K562 (cell line): ENCODE measurements around the gene NEDD8. TPM values are rescaled to one million over a fixed set of nuclear protein-coding genes. Genes with fewer than 3 reads are reported as not detected.

Experiments
- ATAC-seq: fragments of 200-7000 bp; cut with Tn5 transposase; 3 replicates; pipeline ENCODE4 v1.9.1; 2020; ENCODE audit warnings: moderate library complexity
- BruUV-seq: library from RNA; stranded (reverse); fragments of 400-500 nt; replicated peaks from 2 replicates; lab custom pipeline; 2021; lab: Mats Ljungman, UMichigan
- CTCF ChIA-PET: fragments of 300-600 bp; formaldehyde crosslinking; extraction: SDS; loops from one replicate; lab custom pipeline; 2021; ENCODE audit warnings: low intra/inter-chr PET ratio; lab: Yijun Ruan, JAX
- POLR2A ChIA-PET: fragments of 300-600, 350-650 bp; sonication (Branson Sonifier 250); formaldehyde crosslinking; extraction: SDS; loops from one replicate; lab custom pipeline; 2021; ENCODE audit warnings: antibody characterized with exemption, inconsistent platforms; lab: Yijun Ruan, JAX
- DNase-seq, 4 experiments: peaks; one replicate each; pipeline versions ENCODE4 v3.0.0 to v3.0.0-alpha.2; 2011 to 2018; ENCODE audit warnings: low spot score in 3 of 4, mixed read lengths in 3 of 4; ENCODE audit errors: extremely low read depth in 1 of 4
- FAIRE-seq: peaks from 2 replicates; lab custom pipeline; 2011; peaks lifted over from hg19 to GRCh38; lab: Jason Lieb, UNC
- H2AFZ ChIP-seq: 2 replicates; pipeline ENCODE4 v1.6.0; 2011; ENCODE audit warnings: low read depth, low read length, control low read depth, inconsistent platforms
- H3K27ac ChIP-seq: fragments of 200-600 bp; 3 replicates; pipeline ENCODE4 v1.8.0; 2011; ENCODE audit warnings: low read depth, mild to moderate bottlenecking, control low read depth, inconsistent platforms, low read length, moderate library complexity, mixed read lengths; ENCODE audit errors: extremely low read depth
- H3K27me3 ChIP-seq, 2 experiments: fragments of 300-600 bp in 1 of 2; 2 replicates in 1 of 2; 3 replicates in 1 of 2; pipeline versions ENCODE4 v1.6.0 to v1.8.0; 2011; ENCODE audit warnings: inconsistent platforms in 2 of 2, low read length in 2 of 2, mild to moderate bottlenecking in 1 of 2, mixed read lengths in 1 of 2, moderate library complexity in 1 of 2; ENCODE audit not compliant: control insufficient read depth in 2 of 2, insufficient read depth in 2 of 2
- H3K36me3 ChIP-seq: fragments of 300-600 bp; 3 replicates; pipeline ENCODE4 v1.8.0; 2011; ENCODE audit warnings: mild to moderate bottlenecking, low read length, inconsistent platforms; ENCODE audit not compliant: control insufficient read depth, insufficient read depth
- H3K4me1 ChIP-seq, 2 experiments: fragments of 200-600 bp in 1 of 2; replicated peaks in 1 of 2; 2 replicates in 1 of 2; 3 replicates in 1 of 2; pipeline versions ENCODE4 v1.5.1 to v1.8.0; 2011; ENCODE audit warnings: inconsistent platforms in 2 of 2, low read length in 2 of 2, mild to moderate bottlenecking in 1 of 2, mixed read lengths in 1 of 2, moderate library complexity in 1 of 2; ENCODE audit not compliant: control insufficient read depth in 2 of 2, insufficient read depth in 2 of 2
- H3K4me2 ChIP-seq: 2 replicates; pipeline ENCODE4 v1.6.1; 2011; ENCODE audit warnings: low read length, control low read depth, inconsistent platforms, mixed read lengths; ENCODE audit not compliant: insufficient read depth
- H3K4me3 ChIP-seq: fragments of 200-600 bp; sonication (generic), shearing (Covaris generic); 2 replicates; pipeline ENCODE4 v1.5.1; 2016; ENCODE audit warnings: control low read depth, inconsistent platforms
- H3K79me2 ChIP-seq: fragments of 200-600 bp; 3 replicates; pipeline ENCODE4 v1.8.0; 2011; ENCODE audit warnings: low read length, inconsistent platforms; ENCODE audit not compliant: control insufficient read depth, insufficient read depth
- H3K9ac ChIP-seq, 2 experiments: 2 replicates each; pipeline versions ENCODE4 v1.6.0 to v1.6.1; 2011; ENCODE audit warnings: low read depth in 2 of 2, low read length in 2 of 2, control low read depth in 1 of 2, inconsistent platforms in 1 of 2, mild to moderate bottlenecking in 1 of 2, mixed read lengths in 1 of 2; ENCODE audit not compliant: insufficient read depth in 1 of 2
- H3K9me1 ChIP-seq: one replicate; pipeline ENCODE4 v1.6.0; 2011; ENCODE audit warnings: inconsistent platforms, mild to moderate bottlenecking, low read length, moderate library complexity; ENCODE audit not compliant: control insufficient read depth, insufficient read depth
- H3K9me3 ChIP-seq: replicated peaks from 2 replicates; pipeline ENCODE4 v1.5.1; 2011; ENCODE audit warnings: low read depth, low read length, inconsistent platforms; ENCODE audit not compliant: control insufficient read depth, insufficient read depth
- H4K20me1 ChIP-seq: replicated peaks from 2 replicates; pipeline ENCODE4 v1.6.1; 2011; ENCODE audit warnings: low read length, inconsistent platforms, mixed read lengths; ENCODE audit not compliant: control insufficient read depth, insufficient read depth
- CSDE1 ChIP-seq, 2 experiments: fragments of 450-650 bp; IDR thresholded peaks; 2 replicates each; pipeline ENCODE4 v1.6.1; 2016; ENCODE audit warnings: mild to moderate bottlenecking in 1 of 2
- FUS ChIP-seq: fragments of 200-400 bp; formaldehyde crosslinking; optimal IDR thresholded peaks from 2 replicates; pipeline ENCODE3; 2017; ENCODE audit warnings: low read depth, low read length
- POLR3A ChIP-seq: IDR thresholded peaks from 2 replicates; pipeline ENCODE4 v1.6.1; 2011; ENCODE audit warnings: borderline replicate concordance, mild to moderate bottlenecking, moderate library complexity; ENCODE audit not compliant: insufficient read length, insufficient read depth; ENCODE audit errors: extremely low read depth
- POU5F1 ChIP-seq: fragments of 150-350 bp; IDR thresholded peaks from 2 replicates; pipeline ENCODE4 v1.6.1; 2014; ENCODE audit warnings: borderline replicate concordance, low read length, low read depth, mild to moderate bottlenecking; ENCODE audit not compliant: partially characterized antibody
- RBM22 ChIP-seq: fragments of 200-400 bp; formaldehyde crosslinking; IDR thresholded peaks from 2 replicates; pipeline ENCODE4 v1.6.1; 2018; ENCODE audit warnings: low read length, low read depth; ENCODE audit not compliant: poor library complexity, severe bottlenecking
- STAT5A ChIP-seq: IDR thresholded peaks from 2 replicates; pipeline ENCODE4 v1.6.1; 2012; ENCODE audit warnings: low read length, inconsistent platforms, borderline replicate concordance
- TBP ChIP-seq: optimal IDR thresholded peaks from 2 replicates; pipeline ENCODE3; 2011; ENCODE audit warnings: low read depth, low read length, improper control_type of control experiment
- ZNF217 ChIP-seq: sonication (generic); formaldehyde crosslinking; IDR thresholded peaks from 2 replicates; pipeline ENCODE4 v1.8.0; 2022; ENCODE audit warnings: mild to moderate bottlenecking, missing genetic modification reagents
- ZNF316 ChIP-seq: fragments of 450-650 bp; IDR thresholded peaks from 2 replicates; pipeline ENCODE4 v1.6.1; 2016
- ZNF444 ChIP-seq: fragments of 250-450 bp; sonication (Bioruptor Pico); IDR thresholded peaks from 2 replicates; pipeline ENCODE4 v1.4.0; 2020; ENCODE audit warnings: mild to moderate bottlenecking, moderate library complexity
- WGBS: fragments of 100-300 bp; shearing (Covaris generic); methylation state at CpG from one replicate; pipeline ENCODE4 v1.1.6; 2016; ENCODE audit warnings: low coverage, mixed read lengths; ENCODE audit not compliant: insufficient coverage; ENCODE audit errors: missing lambda C conversion rate; 5-methylcytosine and 5-hydroxymethylcytosine counted together
- in situ Hi-C: fragments of 300-500 bp; cut with MboI; formaldehyde crosslinking; loops from 4 replicates; pipeline ENCODE4 v1.15.0; 2018; ENCODE audit warnings: inconsistent platforms, mixed read lengths
- intact Hi-C: fragments of 100-400 bp; cut with micrococcal nuclease; formaldehyde crosslinking; loops from 2 replicates; pipeline ENCODE4 v1.14.2; 2022
- polyA plus RNA-seq, 8 experiments: library from polyadenylated mRNA; depleted of rRNA in 4 of 8; stranded (reverse) in 5 of 8; unstranded in 3 of 8; fragments of >200 nt; fragmentation: Nextera tagmentation in 2 of 8; fragmentation: Illumina TruSeq in 1 of 8; extraction: Ambion mirVana in 2 of 8; extraction: Trizol in 1 of 8; gene quantifications; 2 replicates each; pipeline versions ENCODE4 v1.2.1 to v1.2.3, GENCODE V29; 2011 to 2014; ENCODE audit warnings: inconsistent platforms in 1 of 8, missing spikeins in 1 of 8
- total RNA-seq, 7 experiments: library from RNA; depleted of rRNA in 6 of 7; stranded (reverse); fragments of >200 nt in 6 of 7; fragmentation: Illumina TruSeq in 2 of 7; extraction: Trizol in 2 of 7; gene quantifications; 2 replicates each; pipeline versions ENCODE4 v1.2.1 to v1.2.3, GENCODE V29; 2011 to 2021; ENCODE audit warnings: low replicate concordance in 1 of 7
- TF ChIP-seq, protein P1 (sequence below): fragments of 450-650 bp; IDR thresholded peaks from 2 replicates; pipeline ENCODE4 v1.6.1; 2016; ENCODE audit warnings: mild to moderate bottlenecking
- TF ChIP-seq, protein P2 (sequence below): fragments of 450-650 bp; IDR thresholded peaks from 2 replicates; pipeline ENCODE4 v1.6.1; 2016; ENCODE audit warnings: borderline replicate concordance
- TF ChIP-seq, protein P3 (sequence below), 2 experiments: fragments of 450-650 bp; conservative IDR thresholded peaks; 2 replicates each; pipeline ENCODE4 v1.6.1; 2017; ENCODE audit warnings: mild to moderate bottlenecking in 2 of 2, moderate library complexity in 2 of 2
- TF ChIP-seq, protein P4 (sequence below): sonication (generic); IDR thresholded peaks from 2 replicates; pipeline ENCODE4 v1.6.1; 2016

The NEDD8 gene
- total and polyA plus RNA-seq, 9 of the 15 experiments (the other 6 are each of a cell fraction or from before 2014, with no cell fraction given): 142 to 691 (median 260) TPM

DNA sequence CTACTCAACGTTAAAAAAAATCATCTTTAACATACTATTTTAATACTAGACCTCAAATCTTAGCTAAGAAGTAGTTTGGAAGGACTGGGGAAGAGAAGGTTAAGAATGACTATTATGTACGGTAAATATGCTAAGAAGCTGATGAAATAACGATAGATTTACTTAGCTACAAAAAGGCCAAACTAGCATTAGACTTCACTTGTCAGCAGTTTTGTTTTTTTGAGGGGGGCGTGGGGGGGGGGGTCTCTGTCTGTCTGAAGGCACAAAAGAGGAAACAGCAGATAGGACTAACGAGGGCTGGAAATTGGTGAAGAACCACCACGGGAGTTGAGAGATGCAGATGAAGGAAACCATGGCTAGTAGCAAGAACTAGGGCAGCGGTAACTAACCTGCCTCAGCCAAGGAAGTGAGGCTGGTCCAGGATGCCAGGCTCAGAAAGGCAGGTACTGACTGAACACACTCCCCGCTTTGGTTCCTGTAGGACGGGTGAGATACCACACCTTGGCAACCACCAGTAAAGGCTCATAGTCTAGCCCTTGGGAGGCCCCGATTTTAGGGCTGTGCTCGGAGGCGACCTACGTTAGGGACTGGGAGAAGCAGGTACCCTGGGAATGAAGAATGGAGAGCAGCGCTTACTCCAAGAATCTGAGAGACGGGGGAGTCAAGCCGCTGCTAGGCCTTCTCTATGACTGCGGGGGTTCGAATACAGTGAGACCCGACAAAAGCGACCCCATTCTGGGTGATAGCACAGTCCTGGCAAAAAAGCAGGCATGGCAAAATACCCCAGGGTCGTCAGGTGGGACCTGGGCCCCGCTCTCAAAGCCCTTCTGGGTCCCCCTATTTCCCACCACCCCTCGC is 675 bp downstream of the NEDD8 start:
- Histone ChIP-seq H4K20me1 (no peaks in the 10 kb centered on the region), H3K27me3 (no peaks in the 10 kb centered on the region), H3K36me3 (peaks cover 29% of the 10 kb centered on the region), H3K4me2 (peak overlapping the region; percentile 98), H2AFZ (peak overlapping the region; percentile 99), H3K27ac (peak overlapping the region; percentile 89), H3K9ac (peak overlapping the region; percentile 72 to 94), H3K4me3 (peak overlapping the region; percentile 54), H3K9me1 (no peaks in the 10 kb centered on the region), H3K4me1 (peaks cover 6 to 15% of the 10 kb centered on the region in 2 experiments), H3K79me2 (peaks cover 46% of the 10 kb centered on the region), H3K9me3 (no peaks in the 10 kb centered on the region)
- FAIRE-seq (no peak), DNase-seq (peak in 3 of 4 experiments; percentile 16 to 18 (median 17)), ATAC-seq (peak; percentile 44)
- ChIA-PET POLR2A (interaction anchor here (0.9 kb wide), 1 partner anchor 16 kb away, joined by 3 read pairs; the partner anchor contains the start of gene MDP1), CTCF (no interaction called here)
- in situ Hi-C loops (no loop called here), intact Hi-C loops (loop anchor here (2.0 kb wide), 1 partner anchor 15 kb away; the partner anchor contains the start of gene MDP1)
- 2% methylated on average over 21 of the region's 23 CpGs for WGBS
- BruUV-seq: TSS peak; percentile 82
- TF ChIP-seq FUS (no peak), TBP (peak; percentile 5), CSDE1 (IDR thresholded peaks at IDR 0.05) (no peak), POLR3A (no peak), ZNF444 (CRISPR knock-in tag) (no peak), POU5F1 (no peak), ZNF217 (no peak), RBM22 (no peak), ZNF316 (0 out of 2 replicates have a peak, but pooled peaks have one; percentile 14), STAT5A (no peak)
- TF ChIP-seq, protein P1, sequence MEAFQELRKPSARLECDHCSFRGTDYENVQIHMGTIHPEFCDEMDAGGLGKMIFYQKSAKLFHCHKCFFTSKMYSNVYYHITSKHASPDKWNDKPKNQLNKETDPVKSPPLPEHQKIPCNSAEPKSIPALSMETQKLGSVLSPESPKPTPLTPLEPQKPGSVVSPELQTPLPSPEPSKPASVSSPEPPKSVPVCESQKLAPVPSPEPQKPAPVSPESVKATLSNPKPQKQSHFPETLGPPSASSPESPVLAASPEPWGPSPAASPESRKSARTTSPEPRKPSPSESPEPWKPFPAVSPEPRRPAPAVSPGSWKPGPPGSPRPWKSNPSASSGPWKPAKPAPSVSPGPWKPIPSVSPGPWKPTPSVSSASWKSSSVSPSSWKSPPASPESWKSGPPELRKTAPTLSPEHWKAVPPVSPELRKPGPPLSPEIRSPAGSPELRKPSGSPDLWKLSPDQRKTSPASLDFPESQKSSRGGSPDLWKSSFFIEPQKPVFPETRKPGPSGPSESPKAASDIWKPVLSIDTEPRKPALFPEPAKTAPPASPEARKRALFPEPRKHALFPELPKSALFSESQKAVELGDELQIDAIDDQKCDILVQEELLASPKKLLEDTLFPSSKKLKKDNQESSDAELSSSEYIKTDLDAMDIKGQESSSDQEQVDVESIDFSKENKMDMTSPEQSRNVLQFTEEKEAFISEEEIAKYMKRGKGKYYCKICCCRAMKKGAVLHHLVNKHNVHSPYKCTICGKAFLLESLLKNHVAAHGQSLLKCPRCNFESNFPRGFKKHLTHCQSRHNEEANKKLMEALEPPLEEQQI: no peak
- TF ChIP-seq, protein P2, sequence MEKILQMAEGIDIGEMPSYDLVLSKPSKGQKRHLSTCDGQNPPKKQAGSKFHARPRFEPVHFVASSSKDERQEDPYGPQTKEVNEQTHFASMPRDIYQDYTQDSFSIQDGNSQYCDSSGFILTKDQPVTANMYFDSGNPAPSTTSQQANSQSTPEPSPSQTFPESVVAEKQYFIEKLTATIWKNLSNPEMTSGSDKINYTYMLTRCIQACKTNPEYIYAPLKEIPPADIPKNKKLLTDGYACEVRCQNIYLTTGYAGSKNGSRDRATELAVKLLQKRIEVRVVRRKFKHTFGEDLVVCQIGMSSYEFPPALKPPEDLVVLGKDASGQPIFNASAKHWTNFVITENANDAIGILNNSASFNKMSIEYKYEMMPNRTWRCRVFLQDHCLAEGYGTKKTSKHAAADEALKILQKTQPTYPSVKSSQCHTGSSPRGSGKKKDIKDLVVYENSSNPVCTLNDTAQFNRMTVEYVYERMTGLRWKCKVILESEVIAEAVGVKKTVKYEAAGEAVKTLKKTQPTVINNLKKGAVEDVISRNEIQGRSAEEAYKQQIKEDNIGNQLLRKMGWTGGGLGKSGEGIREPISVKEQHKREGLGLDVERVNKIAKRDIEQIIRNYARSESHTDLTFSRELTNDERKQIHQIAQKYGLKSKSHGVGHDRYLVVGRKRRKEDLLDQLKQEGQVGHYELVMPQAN: no peak
- TF ChIP-seq, protein P3, sequence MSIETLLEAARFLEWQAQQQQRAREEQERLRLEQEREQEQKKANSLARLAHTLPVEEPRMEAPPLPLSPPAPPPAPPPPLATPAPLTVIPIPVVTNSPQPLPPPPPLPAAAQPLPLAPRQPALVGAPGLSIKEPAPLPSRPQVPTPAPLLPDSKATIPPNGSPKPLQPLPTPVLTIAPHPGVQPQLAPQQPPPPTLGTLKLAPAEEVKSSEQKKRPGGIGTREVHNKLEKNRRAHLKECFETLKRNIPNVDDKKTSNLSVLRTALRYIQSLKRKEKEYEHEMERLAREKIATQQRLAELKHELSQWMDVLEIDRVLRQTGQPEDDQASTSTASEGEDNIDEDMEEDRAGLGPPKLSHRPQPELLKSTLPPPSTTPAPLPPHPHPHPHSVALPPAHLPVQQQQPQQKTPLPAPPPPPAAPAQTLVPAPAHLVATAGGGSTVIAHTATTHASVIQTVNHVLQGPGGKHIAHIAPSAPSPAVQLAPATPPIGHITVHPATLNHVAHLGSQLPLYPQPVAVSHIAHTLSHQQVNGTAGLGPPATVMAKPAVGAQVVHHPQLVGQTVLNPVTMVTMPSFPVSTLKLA (conservative IDR thresholded peaks at IDR 0.05): no peak
- TF ChIP-seq, protein P4, sequence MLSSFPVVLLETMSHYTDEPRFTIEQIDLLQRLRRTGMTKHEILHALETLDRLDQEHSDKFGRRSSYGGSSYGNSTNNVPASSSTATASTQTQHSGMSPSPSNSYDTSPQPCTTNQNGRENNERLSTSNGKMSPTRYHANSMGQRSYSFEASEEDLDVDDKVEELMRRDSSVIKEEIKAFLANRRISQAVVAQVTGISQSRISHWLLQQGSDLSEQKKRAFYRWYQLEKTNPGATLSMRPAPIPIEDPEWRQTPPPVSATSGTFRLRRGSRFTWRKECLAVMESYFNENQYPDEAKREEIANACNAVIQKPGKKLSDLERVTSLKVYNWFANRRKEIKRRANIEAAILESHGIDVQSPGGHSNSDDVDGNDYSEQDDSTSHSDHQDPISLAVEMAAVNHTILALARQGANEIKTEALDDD: peak; percentile 52
